ENCODE measurements around the gene AFP. TPM values are rescaled to one million over a fixed set of nuclear protein-coding genes. Genes with fewer than 3 reads are reported as not detected.

AFP gene
- total RNA-seq, 1 donor from 2014 or later = not detected

DNA sequence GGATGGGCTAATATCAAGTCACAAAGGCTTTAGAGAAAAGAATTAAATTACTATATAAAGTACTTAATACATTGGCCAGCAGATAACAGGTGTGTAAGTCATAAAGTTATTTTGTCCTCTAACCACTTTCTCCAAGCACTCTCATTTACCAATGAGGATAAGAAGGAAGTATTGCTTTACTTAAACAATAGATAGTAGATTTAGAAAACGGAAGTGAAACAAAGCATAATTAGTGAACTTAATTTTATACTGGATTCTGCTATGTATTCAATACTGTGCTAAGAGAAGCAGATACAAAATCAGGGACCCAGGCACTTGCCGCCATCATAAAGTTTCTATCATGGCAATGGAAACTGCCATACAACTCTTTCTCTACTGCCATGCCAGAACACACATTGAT lies 69.5 kb downstream of the AFP start:
- Histone ChIP-seq H3K27ac (replicated peaks) (no peak overlapping the region), H3K9me3 (replicated peaks) (no peaks in the 10 kb centered on the region), H3K4me1 (no peaks in the 10 kb centered on the region), H3K4me3 (no peak overlapping the region), H3K27me3 (ENCODE audit: low read depth) (no peaks in the 10 kb centered on the region), H3K36me3 (no peaks in the 10 kb centered on the region)
- DNase-seq = no peak
- intact Hi-C loops (cut with micrococcal nuclease) = no loop called here
- TF ChIP-seq, protein P1, sequence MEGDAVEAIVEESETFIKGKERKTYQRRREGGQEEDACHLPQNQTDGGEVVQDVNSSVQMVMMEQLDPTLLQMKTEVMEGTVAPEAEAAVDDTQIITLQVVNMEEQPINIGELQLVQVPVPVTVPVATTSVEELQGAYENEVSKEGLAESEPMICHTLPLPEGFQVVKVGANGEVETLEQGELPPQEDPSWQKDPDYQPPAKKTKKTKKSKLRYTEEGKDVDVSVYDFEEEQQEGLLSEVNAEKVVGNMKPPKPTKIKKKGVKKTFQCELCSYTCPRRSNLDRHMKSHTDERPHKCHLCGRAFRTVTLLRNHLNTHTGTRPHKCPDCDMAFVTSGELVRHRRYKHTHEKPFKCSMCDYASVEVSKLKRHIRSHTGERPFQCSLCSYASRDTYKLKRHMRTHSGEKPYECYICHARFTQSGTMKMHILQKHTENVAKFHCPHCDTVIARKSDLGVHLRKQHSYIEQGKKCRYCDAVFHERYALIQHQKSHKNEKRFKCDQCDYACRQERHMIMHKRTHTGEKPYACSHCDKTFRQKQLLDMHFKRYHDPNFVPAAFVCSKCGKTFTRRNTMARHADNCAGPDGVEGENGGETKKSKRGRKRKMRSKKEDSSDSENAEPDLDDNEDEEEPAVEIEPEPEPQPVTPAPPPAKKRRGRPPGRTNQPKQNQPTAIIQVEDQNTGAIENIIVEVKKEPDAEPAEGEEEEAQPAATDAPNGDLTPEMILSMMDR (IDR thresholded peaks at IDR 0.05; ENCODE audit: borderline replicate concordance) = no peak

Other genes with a start within 250 kb of the AFP start
- 54.1 TPM for gene ANKRD17, start 177.4 kb upstream of the AFP start, total RNA-seq
- gene ALB, start 31.9 kb upstream of the AFP start, total RNA-seq = not detected
- not detected for gene AFM, start 45.5 kb downstream of the AFP start, total RNA-seq
- not detected for gene RASSF6, start 184.2 kb downstream of the AFP start, total RNA-seq

All from left ventricle myocardium inferior (tissue), 1 donor.